Measurements from ENCODE around the gene SIN3B. TPM values are rescaled to one million over a fixed set of nuclear protein-coding genes. Genes with fewer than 3 reads are reported as not detected.

Gene SIN3B
- total RNA-seq, 1 donor from 2014 or later: 73.1 TPM

- Mint-ChIP-seq H3K9me3 (no peaks in the 10 kb centered on the region), H3K27me3 (no peaks in the 10 kb centered on the region), H3K27ac (no peak overlapping the region), H3K4me1 (peaks cover 23% of the 10 kb centered on the region), H3K36me3 (ENCODE audit: low read depth) (no peaks in the 10 kb centered on the region), H3K4me3 (peak overlapping the region; percentile 44)
- ChIA-PET CTCF (interaction anchor here (0.9 to 1.5 kb wide), 3 partner anchors 64 to 185 kb away, joined by 3 to 4 read pairs (median 3); no protein-coding TSS in a partner anchor), POLR2A (no interaction called here)
- DNase-seq (no peak), ATAC-seq (ENCODE audit: low read depth) (no peak)
- intact Hi-C loops (cut with micrococcal nuclease): loop anchor here (1.0 to 10.0 kb wide), 7 partner anchors 63 to 405 kb away; partner anchors contain the start of genes ABHD8, DDA1, MED26 and MRPL34
- TF ChIP-seq CTCF (IDR thresholded peaks at IDR 0.05): no peak
Measured at GRCh38 chr19:16899566-16900075, 70.4 kb downstream of the SIN3B start.

GRCh38 chr19:16901491-16902175 lies 72.4 kb downstream of the SIN3B start:
- POLR2A ChIA-PET: no interaction called here
- ATAC-seq (ENCODE audit: low read depth) (no peak), DNase-seq (no peak)
- Mint-ChIP-seq H3K27me3 (no peaks in the 10 kb centered on the region), H3K9me3 (no peaks in the 10 kb centered on the region), H3K36me3 (ENCODE audit: low read depth) (no peaks in the 10 kb centered on the region), H3K4me1 (peaks cover 14% of the 10 kb centered on the region), H3K27ac (no peak overlapping the region), H3K4me3 (no peak overlapping the region)
- TF ChIP-seq CTCF (IDR thresholded peaks at IDR 0.05): no peak
- intact Hi-C loops (cut with micrococcal nuclease): no loop called here
- CTCF ChIA-PET: interaction anchor here (0.6 kb wide), 1 partner anchor 1064 kb away, joined by 3 read pairs; no protein-coding TSS in a partner anchor

GRCh38 chr19:16902545-16902944 lies 73.3 kb downstream of the SIN3B start:
- intact Hi-C loops (cut with micrococcal nuclease): no loop called here
- TF ChIP-seq CTCF (IDR thresholded peaks at IDR 0.05): no peak
- POLR2A ChIA-PET: no interaction called here
- Mint-ChIP-seq H3K9me3 (no peaks in the 10 kb centered on the region), H3K36me3 (ENCODE audit: low read depth) (no peaks in the 10 kb centered on the region), H3K27ac (no peak overlapping the region), H3K4me3 (no peak overlapping the region), H3K27me3 (no peaks in the 10 kb centered on the region), H3K4me1 (peaks cover 14% of the 10 kb centered on the region)
- DNase-seq: no peak
- CTCF ChIA-PET: no interaction called here
- ATAC-seq (ENCODE audit: low read depth): no peak

- no peak for TF ChIP-seq CTCF (IDR thresholded peaks at IDR 0.05)
- ChIA-PET CTCF (no interaction called here), POLR2A (no interaction called here)
- Mint-ChIP-seq H3K4me3 (no peak overlapping the region), H3K9me3 (no peaks in the 10 kb centered on the region), H3K27ac (no peak overlapping the region), H3K36me3 (ENCODE audit: low read depth) (no peaks in the 10 kb centered on the region), H3K27me3 (no peaks in the 10 kb centered on the region), H3K4me1 (peaks cover 9% of the 10 kb centered on the region)
- intact Hi-C loops (cut with micrococcal nuclease): no loop called here
- no peak for DNase-seq
- no peak for ATAC-seq (ENCODE audit: low read depth)
Measured at GRCh38 chr19:16903347-16903746, 74.1 kb downstream of the SIN3B start.

GRCh38 chr19:16904599-16904998 lies 75.4 kb downstream of the SIN3B start:
- Mint-ChIP-seq H3K4me1 (peaks cover 3% of the 10 kb centered on the region), H3K27ac (no peak overlapping the region), H3K4me3 (no peak overlapping the region), H3K9me3 (no peaks in the 10 kb centered on the region), H3K27me3 (no peaks in the 10 kb centered on the region), H3K36me3 (ENCODE audit: low read depth) (no peaks in the 10 kb centered on the region)
- DNase-seq (no peak), ATAC-seq (ENCODE audit: low read depth) (no peak)
- ChIA-PET CTCF (no interaction called here), POLR2A (no interaction called here)
- intact Hi-C loops (cut with micrococcal nuclease): no loop called here
- TF ChIP-seq CTCF (IDR thresholded peaks at IDR 0.05): no peak
